GM18858 (cell line): ENCODE data around the gene TPD52L2.

ENCODE experiments used
- ATAC-seq: cut with Tn5 transposase; IDR thresholded peaks from one replicate; pipeline ENCODE4 v1.9.1; 2021; ENCODE audit not compliant: unreplicated experiment

Gene TPD52L2

DNA sequence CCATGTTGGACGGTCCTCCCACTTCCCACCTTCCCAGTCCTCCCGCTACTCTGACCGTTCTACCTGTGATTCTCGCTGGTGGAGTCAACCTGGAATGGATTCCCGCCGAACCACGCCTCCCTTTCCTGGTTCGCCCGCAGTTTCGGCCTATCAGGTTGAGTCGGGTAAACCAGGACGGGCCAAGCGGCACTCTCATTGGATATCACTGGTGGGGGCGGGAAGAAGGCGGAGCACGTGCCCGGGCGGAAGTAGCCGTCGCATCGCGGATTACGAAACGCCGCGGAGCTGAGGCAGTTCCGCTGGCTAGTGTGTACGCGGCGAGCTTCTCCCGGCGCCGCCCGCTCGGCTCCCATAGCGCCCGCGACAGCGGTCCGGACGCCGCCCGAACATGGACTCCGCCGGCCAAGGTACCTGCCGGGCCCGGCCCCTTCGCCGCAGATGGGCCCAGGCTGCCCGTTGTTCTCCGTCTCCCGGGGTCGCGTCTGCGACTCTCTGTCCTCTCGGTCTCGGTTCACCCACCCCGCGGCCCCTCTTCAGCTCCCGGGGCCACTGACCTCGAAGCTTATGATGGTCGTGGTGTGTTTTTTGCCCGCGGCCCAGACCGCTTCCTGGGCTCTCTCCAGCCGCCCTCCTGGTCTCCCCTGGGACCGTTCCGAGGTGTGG, at the start of gene TPD52L2:
TSS of gene TPD52L2 (plus strand) at position 293 of the 663 bp plus-strand sequence. CDS start at position 389, 96 bp downstream.
- peak; percentile 57 for ATAC-seq

DNA sequence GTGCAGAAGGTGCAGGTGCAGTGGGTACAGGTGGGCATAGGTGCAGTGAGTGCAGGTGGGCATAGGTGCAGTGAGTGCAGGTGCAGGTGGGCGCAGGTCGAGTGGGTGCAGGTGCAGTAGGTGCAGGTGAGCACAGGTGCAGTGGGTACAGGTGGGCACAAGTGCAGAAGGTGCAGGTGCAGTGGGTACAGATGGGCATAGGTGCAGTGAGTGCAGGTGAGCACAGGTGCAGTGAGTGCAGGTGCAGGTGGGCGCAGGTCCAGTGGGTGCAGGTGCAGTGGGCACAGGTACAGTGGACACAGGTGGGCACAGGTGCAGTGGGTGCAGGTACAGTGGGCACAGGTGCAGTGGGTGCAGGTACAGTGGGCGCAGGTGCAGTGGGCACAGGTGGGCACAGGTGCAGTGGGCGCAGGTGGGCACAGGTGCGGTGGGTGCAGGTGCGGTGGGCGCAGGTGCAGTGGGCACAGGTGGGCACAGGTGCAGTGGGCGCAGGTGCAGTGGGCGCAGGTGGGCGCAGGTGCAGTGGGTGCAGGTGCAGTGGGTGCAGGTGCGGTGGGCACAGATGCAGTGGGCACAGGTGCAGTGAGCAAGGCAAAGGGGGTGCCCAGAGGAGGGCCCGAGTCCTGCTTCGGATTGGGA, 49.3 kb upstream of the TPD52L2 start:
- no peak for ATAC-seq

DNA sequence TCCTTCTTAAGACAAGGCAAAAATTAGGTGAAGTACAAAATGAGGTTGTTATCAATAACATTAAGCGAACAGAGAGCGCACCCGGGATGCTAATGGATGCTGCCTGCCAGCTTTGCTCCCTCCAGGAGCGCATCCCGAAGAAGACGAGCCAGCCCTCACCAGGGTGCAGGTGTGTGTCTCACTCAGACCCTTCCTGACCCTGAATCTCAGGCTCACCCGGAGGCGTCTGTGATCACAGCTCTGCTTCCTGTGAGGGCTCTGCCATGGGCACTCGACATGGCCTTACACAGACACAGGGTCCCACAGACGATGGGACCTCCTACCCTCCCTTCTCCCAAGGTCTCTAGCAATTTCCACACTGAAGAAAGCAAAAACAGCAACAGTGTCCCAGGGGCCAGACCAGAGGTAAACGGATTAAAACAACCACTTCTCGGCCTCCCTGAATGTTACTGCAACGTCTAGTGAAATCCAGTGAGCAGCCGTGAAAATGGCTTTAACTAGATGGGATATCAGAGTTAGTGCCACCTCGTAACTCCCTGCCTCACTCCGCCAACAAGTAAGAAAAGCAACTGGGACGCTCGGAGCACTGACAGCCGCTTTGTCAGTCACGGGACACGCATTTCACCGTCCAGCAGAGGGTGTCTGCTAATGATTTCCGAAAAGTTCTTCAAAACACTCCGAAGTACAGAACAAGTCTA, 45.7 kb upstream of the TPD52L2 start:
- ATAC-seq = no peak

DNA sequence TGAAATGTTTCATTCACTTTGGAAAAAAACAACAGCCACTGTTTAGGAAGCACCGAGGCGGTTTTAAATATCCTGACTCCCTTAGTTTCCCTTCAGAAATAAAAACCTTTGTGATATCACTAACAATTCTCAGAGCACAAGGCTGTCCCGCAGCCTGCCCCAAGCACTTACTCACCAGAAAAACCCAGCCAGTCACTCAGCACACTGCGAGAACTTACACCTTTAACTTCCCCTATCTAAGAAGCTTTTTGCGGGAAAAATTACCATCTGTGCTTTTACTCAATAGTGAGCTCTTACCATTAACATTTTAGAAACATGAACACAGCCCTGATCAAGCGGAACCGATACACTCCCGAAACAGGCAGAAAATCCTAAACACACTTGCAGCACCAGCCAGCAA, 43.3 kb upstream of the TPD52L2 start:
- ATAC-seq = no peak

DNA sequence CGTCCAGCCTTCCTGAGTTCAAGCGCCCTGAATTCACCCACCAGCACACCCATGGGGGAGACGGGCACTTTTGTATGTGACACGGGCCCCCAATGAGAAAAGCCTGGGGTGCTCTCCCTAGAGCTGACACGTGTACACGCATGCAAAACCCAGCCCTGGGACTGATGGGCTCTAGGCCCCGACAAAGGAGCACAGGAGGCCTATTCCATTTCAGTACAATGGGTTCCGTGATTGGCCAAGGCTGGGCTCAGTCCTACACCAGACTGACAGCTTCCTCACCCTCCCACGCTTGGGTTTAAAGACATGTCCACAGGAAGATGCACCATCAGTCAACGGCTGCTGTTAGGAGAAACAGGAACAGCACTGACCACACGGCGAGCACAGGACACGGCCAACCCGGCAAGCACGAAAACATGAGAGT, 42.8 kb upstream of the TPD52L2 start:
- no peak for ATAC-seq

DNA sequence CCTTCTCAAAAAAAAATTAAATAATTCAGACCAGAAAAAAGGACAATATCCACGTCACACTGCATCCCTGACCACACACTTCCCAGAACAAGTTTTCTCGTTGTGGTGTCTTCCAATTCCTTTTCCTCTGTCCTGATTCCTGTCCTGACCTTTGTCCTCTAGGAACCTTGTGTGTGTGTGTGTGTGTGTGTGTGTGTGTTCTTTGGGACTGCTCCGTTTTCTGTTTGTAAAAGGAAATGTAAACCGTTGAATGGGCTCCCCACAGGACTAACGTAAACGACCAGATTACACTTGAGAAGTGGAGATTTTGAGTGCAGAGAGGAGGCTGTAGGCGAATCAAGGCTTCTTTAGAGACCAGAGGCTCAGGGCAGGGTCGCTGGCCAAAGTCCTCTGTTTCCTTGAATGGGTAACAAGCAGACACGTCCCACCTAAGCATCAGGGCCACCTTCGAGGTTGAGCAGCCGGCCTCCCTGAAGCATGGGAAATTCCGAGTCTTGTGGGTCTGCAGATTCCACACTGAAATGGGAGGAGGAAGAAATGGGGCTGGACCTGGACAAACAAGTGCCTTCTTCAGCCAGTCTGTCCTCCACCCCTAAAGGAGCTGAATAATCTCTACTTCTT, 41.3 kb upstream of the TPD52L2 start:
- ATAC-seq = no peak

DNA sequence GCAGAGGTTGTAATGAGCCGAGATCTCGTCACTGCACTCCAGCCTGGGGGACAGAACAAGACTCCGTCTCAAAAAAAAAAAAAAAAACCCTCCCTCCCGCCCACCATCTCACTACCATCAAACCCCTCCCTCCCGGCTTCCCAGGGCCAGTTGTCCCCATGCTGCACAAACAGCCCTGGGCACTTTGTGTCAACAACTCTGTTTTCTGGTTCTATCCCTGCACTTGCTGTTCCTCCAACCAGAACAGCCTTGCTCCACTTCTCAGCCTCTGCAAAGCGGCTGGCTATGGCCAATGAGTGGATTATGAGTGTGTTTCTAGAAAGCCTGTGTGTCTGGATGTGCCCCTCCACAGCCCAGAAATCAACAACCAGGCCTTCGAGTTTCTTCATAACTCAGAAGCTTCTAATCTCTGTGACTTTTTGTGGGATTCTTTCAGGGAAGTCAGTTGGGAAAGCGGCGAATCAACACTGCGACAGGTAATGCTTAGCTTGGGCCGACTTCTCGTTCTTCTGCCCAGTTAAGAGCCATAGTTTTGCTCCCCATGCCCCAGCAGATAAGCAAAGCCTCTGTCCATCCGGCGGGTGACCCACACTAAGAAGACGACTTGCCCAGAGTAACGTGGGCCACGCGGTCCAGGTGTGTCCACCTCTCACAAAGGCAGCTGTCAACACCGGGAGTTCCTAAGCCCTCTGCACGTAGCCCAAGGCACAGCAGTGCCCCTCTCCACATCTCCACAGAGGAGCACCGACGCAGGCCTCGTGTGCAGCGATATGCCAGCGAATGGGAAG, 39.5 kb upstream of the TPD52L2 start:
- no peak for ATAC-seq

DNA sequence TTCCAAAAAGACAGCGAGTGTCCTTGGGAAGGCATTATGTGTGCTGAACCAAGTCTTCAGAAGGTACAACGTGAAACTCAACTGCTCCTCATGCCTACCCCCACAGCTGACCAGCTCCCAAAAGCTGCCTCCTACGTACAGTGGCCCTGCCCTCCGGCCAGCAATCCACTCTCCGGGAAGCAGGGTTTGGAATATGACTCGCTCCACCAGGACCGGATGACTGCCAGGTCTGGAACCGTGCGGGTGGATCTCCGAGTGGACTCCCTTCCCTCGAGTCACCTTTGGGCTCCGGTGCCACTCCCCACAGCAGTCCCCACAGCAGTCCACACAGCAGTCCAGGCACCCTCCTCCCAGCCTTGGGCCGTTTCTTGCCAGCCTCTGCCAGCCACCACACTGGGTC, 38.3 kb upstream of the TPD52L2 start:
- no peak for ATAC-seq

DNA sequence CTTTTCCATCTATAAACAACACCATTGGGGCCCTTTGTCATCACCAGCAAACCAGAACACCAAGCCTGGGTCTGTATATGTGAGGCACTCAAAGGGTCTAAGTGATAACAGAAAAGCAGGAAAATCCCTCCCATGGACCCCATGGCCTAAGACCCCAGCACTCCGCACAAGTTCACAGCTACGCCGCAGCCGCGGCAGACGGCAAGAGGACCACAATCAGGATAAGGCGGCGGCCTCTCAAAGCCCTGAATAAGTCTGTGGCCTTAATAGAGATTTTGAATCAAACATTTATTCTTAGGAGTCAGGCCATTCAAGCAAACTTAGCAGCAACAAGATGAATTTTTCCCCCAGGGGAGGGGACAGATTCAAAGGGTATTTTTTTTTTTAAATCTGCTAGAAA, 36.9 kb upstream of the TPD52L2 start:
- no peak for ATAC-seq

DNA sequence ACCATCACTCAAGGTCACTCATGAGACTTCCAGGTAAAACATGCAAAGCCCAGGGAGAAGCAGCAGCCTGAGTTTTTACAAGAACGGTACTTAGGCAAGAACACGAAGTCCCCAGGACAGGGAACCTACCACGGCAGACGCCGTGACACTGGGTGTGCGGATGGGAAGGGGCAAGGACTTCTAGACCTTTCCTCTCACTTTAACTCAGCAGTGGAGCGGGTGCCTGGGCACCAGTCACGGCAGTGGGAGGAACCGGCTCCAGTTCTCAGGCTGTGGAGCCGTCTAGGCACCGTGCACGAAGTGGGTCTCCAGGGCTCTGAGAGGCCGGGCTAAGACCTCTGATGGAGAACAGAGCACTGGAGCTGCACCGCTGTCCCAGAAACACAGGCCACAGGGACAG, 36.5 kb upstream of the TPD52L2 start:
- no peak for ATAC-seq

DNA sequence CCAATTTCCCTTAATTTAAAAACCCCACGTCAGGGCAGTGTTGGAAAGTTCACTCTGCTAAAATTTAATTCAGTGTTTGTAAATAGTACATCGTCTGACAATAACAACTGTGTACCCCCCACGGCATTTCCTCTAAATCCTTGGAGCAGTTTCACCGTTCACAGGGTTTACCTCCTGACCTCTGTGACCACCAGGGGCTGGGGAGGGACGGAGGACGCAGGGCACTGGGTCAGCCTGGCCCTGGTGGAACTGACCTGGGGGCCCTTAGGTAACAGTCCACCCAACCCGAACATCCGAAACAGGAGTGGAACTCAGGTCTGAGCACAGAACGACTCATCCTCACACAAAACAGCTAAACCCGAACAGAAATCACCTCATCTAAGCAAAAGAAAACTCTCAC, 36.1 kb upstream of the TPD52L2 start:
- no peak for ATAC-seq

DNA sequence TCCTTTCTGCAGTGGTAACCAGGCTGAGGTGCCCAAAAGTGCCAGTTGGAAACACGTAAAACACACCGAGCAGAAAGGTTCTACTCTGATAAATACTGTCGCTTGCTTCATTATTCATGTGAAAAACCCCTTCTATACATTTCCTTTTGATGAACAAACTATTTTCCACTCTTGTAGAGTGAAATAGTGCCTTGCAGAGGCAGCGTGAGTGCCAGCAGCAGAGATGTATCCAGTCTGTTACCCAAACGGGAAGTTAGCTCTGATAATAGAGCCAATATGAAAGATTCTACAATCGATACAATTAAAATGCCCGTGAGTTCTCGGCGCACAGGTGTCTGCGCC, 35.5 kb upstream of the TPD52L2 start:
- no peak for ATAC-seq

DNA sequence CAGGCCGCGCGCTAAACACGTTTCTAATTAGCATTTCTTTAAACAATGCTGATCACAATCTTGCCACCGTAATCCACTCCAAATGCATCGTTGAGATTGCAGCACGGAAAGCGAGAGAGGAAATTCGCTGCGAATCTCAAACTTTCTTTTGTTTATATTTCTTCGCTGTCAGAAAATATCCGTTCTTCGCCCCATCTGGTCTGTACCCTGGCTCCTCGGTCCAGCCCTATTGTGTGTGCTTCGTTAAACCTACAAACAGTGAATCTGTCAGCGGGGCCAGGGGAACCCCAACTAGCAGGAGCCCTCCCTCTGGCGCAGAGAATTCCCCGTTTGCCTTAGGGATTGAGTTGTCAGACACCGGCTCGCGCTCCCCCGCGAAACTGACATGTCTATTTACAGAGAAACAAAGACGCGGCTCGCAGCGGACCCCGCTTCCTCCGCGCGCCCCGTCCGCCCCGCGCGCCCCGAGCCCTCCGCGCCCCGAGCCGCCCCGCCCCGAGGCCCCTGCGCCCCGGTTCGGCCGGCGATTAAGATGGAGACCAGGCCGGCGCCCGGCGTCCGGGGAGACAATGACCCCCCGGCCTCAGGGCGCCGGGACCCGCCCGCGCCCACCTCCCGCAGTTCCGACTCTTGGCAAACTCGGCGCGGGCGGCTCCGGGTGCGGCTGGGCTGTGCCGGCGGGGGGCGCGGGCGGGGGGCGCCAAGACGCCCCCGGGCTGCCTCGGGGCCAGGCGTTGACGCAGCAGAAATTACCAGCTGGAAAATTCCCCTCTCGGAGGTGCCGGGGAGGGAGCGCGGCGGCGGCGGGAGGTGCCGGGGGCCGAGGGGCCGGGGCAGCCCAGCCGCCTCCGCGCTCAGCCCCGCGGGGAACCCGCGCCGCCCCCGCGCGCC, 34.9 kb upstream of the TPD52L2 start:
- no peak for ATAC-seq

DNA sequence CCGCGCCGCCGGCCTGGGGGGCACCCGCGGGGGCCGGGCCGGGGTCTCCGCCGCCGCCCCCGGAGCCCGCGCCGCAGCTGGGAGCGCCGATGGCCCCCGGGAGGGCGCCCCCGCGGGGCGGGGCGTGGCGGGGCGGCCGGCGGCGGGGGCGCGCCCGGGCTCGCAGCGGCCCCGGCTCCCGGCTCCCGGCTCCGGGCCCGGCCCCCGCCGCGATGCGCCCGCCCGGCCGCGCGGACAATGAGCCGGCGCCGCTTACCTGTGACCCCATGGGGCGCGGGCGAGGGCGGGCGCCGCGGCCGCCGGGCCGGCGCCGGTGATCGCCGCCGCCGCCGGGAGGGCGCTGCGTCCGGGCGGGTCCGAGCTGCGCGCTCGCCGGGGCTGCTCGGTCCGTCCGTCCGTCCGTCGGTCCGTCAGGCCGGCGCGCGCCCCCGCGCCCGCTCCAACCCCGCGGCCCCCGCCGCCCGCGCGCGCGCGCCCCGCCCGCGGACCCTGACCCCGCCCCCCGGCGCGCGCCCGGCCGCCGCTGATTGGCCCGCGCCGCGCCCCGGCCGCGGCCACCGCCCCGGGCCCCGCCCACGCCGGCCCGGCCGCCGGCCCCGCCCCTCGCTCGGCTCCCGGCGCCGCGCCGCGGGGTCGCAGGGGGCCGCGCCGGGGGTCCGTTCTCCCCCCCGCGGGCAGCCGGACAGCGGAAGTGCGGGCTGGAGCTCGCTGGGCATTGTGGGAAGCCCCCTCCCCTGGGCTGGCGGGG, 34.1 kb upstream of the TPD52L2 start, which contains the start of gene ZBTB46:
TSS of gene ZBTB46 (minus strand) at position 424 of the 748 bp plus-strand sequence. CDS start 40,507 bp downstream, outside the sequence.
- no peak for ATAC-seq

DNA sequence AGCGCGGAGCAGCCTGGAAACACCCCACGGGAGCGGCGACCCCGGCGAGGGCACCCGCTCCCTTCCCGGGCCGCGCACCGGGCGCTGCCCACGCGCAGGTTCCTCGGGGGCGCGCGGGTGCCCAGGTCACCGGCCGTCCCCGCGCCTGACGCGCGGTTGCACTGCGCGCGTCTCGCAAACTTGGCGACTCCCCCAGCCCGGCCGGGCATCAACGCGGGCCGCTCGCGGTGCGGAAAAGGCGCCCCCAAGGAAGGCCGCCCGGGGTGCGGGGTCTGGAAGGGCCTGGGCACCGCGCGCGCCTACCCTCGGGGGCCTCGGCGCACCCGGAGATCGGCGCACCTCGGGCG, 33.5 kb upstream of the TPD52L2 start:
- ATAC-seq = no peak

DNA sequence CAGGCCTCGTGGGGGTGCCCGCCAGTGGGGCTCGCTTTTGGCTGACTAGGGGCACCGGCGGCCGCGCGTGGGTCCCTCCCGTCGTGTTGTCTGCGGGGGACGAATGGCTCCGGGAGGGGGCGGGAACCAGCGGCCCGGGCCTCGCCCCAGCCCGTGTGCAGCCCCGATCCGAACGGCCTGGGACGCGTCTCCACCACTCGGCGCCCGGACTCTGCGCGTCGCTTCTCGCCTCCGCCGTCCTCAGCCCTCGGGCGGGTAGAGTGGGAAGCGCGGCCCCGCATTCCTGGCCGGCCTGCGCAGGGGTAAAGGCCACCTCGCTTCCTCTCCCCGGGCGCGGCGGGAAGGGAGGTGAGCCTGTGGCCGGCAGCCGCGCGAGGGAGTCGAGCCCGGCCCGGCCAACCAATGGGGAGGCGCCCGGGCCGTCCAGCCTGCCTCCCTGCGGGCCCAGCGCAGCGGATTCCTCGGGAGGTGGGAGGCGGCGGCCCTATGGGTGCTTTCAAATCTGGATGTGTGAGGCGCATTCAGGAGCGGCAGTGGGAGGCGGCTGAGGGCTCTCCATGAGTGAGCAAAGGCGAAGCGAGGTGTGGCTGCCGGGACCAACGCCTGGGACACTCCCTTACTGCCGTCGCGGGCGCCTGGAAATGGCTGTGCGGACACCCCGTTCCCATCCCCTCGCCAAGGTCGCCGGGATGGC, 32.9 kb upstream of the TPD52L2 start:
- ATAC-seq = no peak

DNA sequence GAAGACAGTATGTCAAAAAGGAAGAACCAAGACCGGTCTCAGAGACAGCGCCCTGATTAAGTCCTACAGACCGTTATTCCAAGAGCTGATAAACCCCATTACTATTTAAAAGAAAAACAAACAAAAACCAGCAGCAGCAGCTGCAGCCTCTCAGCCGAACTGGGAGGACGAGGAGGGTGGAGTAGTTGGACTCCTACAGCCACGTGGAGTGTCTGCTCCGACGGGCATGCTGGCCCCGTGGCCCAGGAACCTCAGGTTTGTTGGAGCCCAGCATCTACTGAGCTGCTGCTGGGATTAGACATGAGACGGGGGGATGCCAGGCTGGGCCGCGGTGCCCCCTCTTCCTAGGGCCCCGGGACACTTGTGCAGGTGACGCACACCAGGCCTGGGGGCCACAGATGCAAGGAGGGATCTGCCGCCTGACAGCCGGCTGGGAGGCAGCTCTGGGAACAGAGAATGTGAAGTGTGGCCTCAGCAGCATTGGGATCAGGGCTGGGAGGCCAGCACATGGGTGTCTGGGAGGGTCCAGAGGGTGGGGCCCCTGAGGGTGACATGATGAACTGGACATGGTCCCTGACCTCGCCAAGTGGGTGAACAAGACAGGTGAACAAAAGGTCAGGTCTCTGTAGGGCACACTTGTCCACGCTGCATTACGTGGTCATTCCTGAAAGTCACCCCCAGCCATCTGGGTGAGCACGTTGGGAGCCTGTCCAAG, 31.1 kb upstream of the TPD52L2 start:
- ATAC-seq = no peak

DNA sequence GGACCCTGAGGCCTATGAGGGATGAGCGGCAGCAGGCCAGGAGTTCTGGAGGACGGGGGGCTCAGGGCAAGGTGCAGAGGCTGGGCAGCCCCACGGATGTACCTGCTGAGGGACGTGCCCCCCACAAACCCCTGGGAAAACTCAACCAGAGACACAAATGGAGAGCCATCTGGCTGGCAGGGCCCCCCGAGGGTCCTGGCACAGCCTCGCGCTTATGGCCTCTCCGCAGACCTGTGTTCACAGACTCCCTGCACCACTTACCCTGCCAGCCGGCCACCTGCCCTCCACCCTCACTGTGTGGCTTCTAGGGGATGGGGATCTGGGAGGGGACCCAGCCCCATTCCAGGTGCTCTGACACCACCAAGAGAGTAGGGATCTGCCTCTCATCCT, 30.6 kb upstream of the TPD52L2 start:
- ATAC-seq = no peak
